Endothelial cell of umbilical vein (primary cell): ENCODE data around the gene BANK1. TPM values are rescaled to one million over a fixed set of nuclear protein-coding genes. Genes with fewer than 3 reads are reported as not detected.

Experiments
- BruUV-seq: library from RNA; stranded (reverse); fragments of 400-500 nt; replicated peaks from 2 replicates; lab custom pipeline; 2021; lab: Mats Ljungman, UMichigan
- CTCF ChIA-PET: fragments of 300-600, 350-600 bp; sonication (Branson Sonifier 250); formaldehyde crosslinking; loops from one replicate; lab custom pipeline; 2021; ENCODE audit warnings: antibody characterized with exemption, inconsistent platforms; lab: Charles Lee
- POLR2A ChIA-PET: fragments of 300-600, 350-600 bp; sonication (Branson Sonifier 250); formaldehyde crosslinking; loops from one replicate; lab custom pipeline; 2021; ENCODE audit warnings: antibody characterized with exemption, inconsistent platforms; lab: Charles Lee
- DNase-seq: peaks from one replicate; pipeline ENCODE4 v3.0.0-alpha.2; 2011; ENCODE audit warnings: low read depth, low spot score
- FAIRE-seq: peaks from 2 replicates; lab custom pipeline; 2011; peaks lifted over from hg19 to GRCh38; lab: Jason Lieb, UNC
- H2AFZ ChIP-seq: 2 replicates; pipeline ENCODE4 v1.6.0; 2012; ENCODE audit warnings: low read depth, low read length, control low read depth, inconsistent platforms
- H3K27ac ChIP-seq: 2 replicates; pipeline ENCODE4 v1.5.1; 2011; ENCODE audit warnings: low read depth, mild to moderate bottlenecking, control low read depth, low read length, moderate library complexity; ENCODE audit not compliant: insufficient read depth
- H3K27me3 ChIP-seq, 2 experiments: 2 replicates each; pipeline versions ENCODE4 v1.6.0 to v1.6.1; 2011; ENCODE audit warnings: low read length in 2 of 2, mixed read lengths in 1 of 2; ENCODE audit not compliant: control insufficient read depth in 2 of 2, insufficient read depth in 2 of 2
- H3K36me3 ChIP-seq, 2 experiments: 2 replicates in 1 of 2; 3 replicates in 1 of 2; pipeline ENCODE4 v1.5.1; 2011; ENCODE audit warnings: low read length in 2 of 2, mild to moderate bottlenecking in 1 of 2, moderate library complexity in 1 of 2; ENCODE audit not compliant: control insufficient read depth in 2 of 2, insufficient read depth in 2 of 2; ENCODE audit errors: extremely low read depth in 1 of 2
- H3K4me1 ChIP-seq: 3 replicates; pipeline ENCODE4 v1.5.1; 2011; ENCODE audit warnings: mild to moderate bottlenecking, low read length; ENCODE audit not compliant: control insufficient read depth, insufficient read depth; ENCODE audit errors: extremely low read depth
- H3K4me2 ChIP-seq: 2 replicates; pipeline ENCODE4 v1.6.1; 2011; ENCODE audit warnings: low read length, control low read depth, mixed read lengths; ENCODE audit not compliant: insufficient read depth
- H3K4me3 ChIP-seq, 3 experiments: fragments of 200-600 bp in 1 of 3; sonication (generic), shearing (Covaris generic) in 1 of 3; replicated peaks in 1 of 3; 2 replicates each; pipeline ENCODE4 v1.5.1; 2011 to 2016; ENCODE audit warnings: control low read depth in 3 of 3, low read length in 3 of 3, mild to moderate bottlenecking in 2 of 3, inconsistent platforms in 1 of 3, low read depth in 1 of 3, moderate library complexity in 1 of 3; ENCODE audit not compliant: insufficient read depth in 1 of 3
- H3K79me2 ChIP-seq: 2 replicates; pipeline ENCODE4 v1.6.0; 2012; ENCODE audit warnings: low read length, inconsistent platforms; ENCODE audit not compliant: control insufficient read depth, insufficient read depth
- H3K9ac ChIP-seq: replicated peaks from 2 replicates; pipeline ENCODE3; 2011; ENCODE audit warnings: low read length, control low read depth; ENCODE audit not compliant: insufficient read depth; ENCODE audit errors: extremely low read depth
- H3K9me1 ChIP-seq: replicated peaks from 3 replicates; pipeline ENCODE4 v1.6.0; 2011; ENCODE audit warnings: mild to moderate bottlenecking, low read length; ENCODE audit not compliant: control insufficient read depth, insufficient read depth; ENCODE audit errors: extremely low read depth
- H3K9me3 ChIP-seq: replicated peaks from 2 replicates; pipeline ENCODE4 v1.5.1; 2012; ENCODE audit warnings: low read length, inconsistent platforms; ENCODE audit not compliant: control insufficient read depth, insufficient read depth
- H4K20me1 ChIP-seq: replicated peaks from 2 replicates; pipeline ENCODE3; 2011; ENCODE audit warnings: mild to moderate bottlenecking, low read length; ENCODE audit not compliant: control insufficient read depth, insufficient read depth; ENCODE audit errors: extremely low read depth
- CTCF ChIP-seq, 2 donors: IDR thresholded peaks; 1 replicate in 1 of 2; 2 replicates in 1 of 2; pipeline ENCODE4 v1.5.1; 2011; ENCODE audit warnings: low read length in 2 of 2, mild to moderate bottlenecking in 2 of 2, moderate library complexity in 2 of 2, control low read depth in 1 of 2, inconsistent platforms in 1 of 2, low read depth in 1 of 2; ENCODE audit not compliant: insufficient read depth in 1 of 2; ENCODE audit errors: extremely low read depth in 1 of 2
- FOS ChIP-seq: IDR thresholded peaks from 2 replicates; pipeline ENCODE4 v1.6.1; 2011; ENCODE audit warnings: mild to moderate bottlenecking, low read length, moderate library complexity, borderline replicate concordance; ENCODE audit not compliant: insufficient read depth
- GATA2 ChIP-seq: IDR thresholded peaks from 2 replicates; pipeline ENCODE4 v1.7.0; 2011; ENCODE audit warnings: low read depth, mild to moderate bottlenecking, moderate library complexity, mixed read lengths, low read length; ENCODE audit not compliant: insufficient read length, insufficient read depth
- JUN ChIP-seq: IDR thresholded peaks from 2 replicates; pipeline ENCODE4 v1.6.1; 2011; ENCODE audit warnings: borderline replicate concordance, low read depth; ENCODE audit not compliant: insufficient read length, insufficient read depth
- MAX ChIP-seq: IDR thresholded peaks from 2 replicates; pipeline ENCODE4 v1.6.1; 2011; ENCODE audit not compliant: insufficient read depth, insufficient read length
- MYC ChIP-seq: IDR thresholded peaks from one replicate; pipeline ENCODE4 v1.6.1; 2011; ENCODE audit warnings: mild to moderate bottlenecking, low read depth, low read length
- POLR2A ChIP-seq: IDR thresholded peaks from 2 replicates; pipeline ENCODE4 v1.6.1; 2012; ENCODE audit warnings: low read depth, mild to moderate bottlenecking, control low read depth, low read length
- dilution Hi-C: fragments of 300-500 bp; cut with MboI; formaldehyde crosslinking; loops from one replicate; pipeline ENCODE4 v1.15.0; 2019; ENCODE audit warnings: low sequenced_read_pairs; ENCODE audit not compliant: extremely low pct_ligation_motif_present
- intact Hi-C: fragments of 100-400 bp; cut with micrococcal nuclease; formaldehyde crosslinking; loops from one replicate; pipeline ENCODE4 v1.10.0; 2022
- polyA plus RNA-seq, 4 experiments: library from polyadenylated mRNA; depleted of rRNA in 3 of 4; stranded (reverse) in 3 of 4; unstranded in 1 of 4; fragments of >200 nt; gene quantifications; 2 replicates each; pipeline versions ENCODE4 v1.2.1 to v1.2.3, GENCODE V29; 2011 to 2012; ENCODE audit warnings: missing spikeins in 1 of 4
- total RNA-seq: library from RNA; stranded (reverse); gene quantifications from 2 replicates; pipeline ENCODE4 v1.2.3, GENCODE V29; 2021

Gene BANK1
- total and polyA plus RNA-seq, 2 donors (not counting 3 experiments of a cell fraction or from before 2014, with no cell fraction given): 0.29 to 0.32 TPM

GRCh38 chr4:101753721-101754120 lies 36.8 kb upstream of the BANK1 start:
- dilution Hi-C loops: no loop called here
- Histone ChIP-seq H3K9ac (no peak overlapping the region), H3K9me1 (no peaks in the 10 kb centered on the region), H3K79me2 (no peaks in the 10 kb centered on the region), H2AFZ (no peak overlapping the region), H4K20me1 (no peaks in the 10 kb centered on the region), H3K4me3 (no peak overlapping the region), H3K27me3 (no peaks in the 10 kb centered on the region), H3K4me1 (no peaks in the 10 kb centered on the region), H3K9me3 (no peaks in the 10 kb centered on the region), H3K27ac (no peak overlapping the region), H3K4me2 (no peak overlapping the region), H3K36me3 (no peaks in the 10 kb centered on the region)
- TF ChIP-seq CTCF (IDR thresholded peaks at IDR 0.05; ENCODE audit: extremely low read depth in 1 of 2, insufficient read depth in 1 of 2, low read depth in 1 of 2, low read length in 2 of 2) (no peak), JUN (no peak), MYC (no peak), POLR2A (no peak), MAX (no peak), FOS (no peak), GATA2 (no peak)
- ChIA-PET POLR2A (no interaction called here), CTCF (no interaction called here)
- BruUV-seq: no TSS peak
- no peak for FAIRE-seq
- no peak for DNase-seq
- intact Hi-C loops: no loop called here
